GM23338 (cell line): ENCODE data around the gene TLE1. TPM values are rescaled to one million over a fixed set of nuclear protein-coding genes. Genes with fewer than 3 reads are reported as not detected.

ENCODE experiments used
- ATAC-seq: fragments of 200-7000 bp; cut with Tn5 transposase; 3 replicates; pipeline ENCODE4 v1.9.1; 2020
- DNase-seq: peaks from one replicate; pipeline ENCODE4 v3.0.0-alpha.2; 2015; ENCODE audit warnings: low spot score
- H2AFZ ChIP-seq: fragments of 200-600 bp; sonication (generic); 2 replicates; pipeline ENCODE4 v1.8.0; 2016; ENCODE audit warnings: antibody characterized with exemption, mild to moderate bottlenecking, moderate library complexity
- H3F3A ChIP-seq: fragments of 200-600 bp; sonication (generic); replicated peaks from 2 replicates; pipeline ENCODE4 v1.8.0; 2017; ENCODE audit warnings: antibody characterized with exemption, mixed run types, low read depth
- H3K27ac ChIP-seq: fragments of 200-600 bp; sonication (generic); 2 replicates; pipeline ENCODE4 v1.6.1; 2016; ENCODE audit warnings: low read depth
- H3K27me3 ChIP-seq: fragments of 200-600 bp; sonication (generic); 2 replicates; pipeline ENCODE4 v1.8.0; 2016; ENCODE audit warnings: mild to moderate bottlenecking, mixed run types, moderate library complexity; ENCODE audit not compliant: insufficient read depth
- H3K36me3 ChIP-seq: fragments of 200-600 bp; sonication (generic); 2 replicates; pipeline ENCODE4 v1.8.0; 2016; ENCODE audit warnings: mild to moderate bottlenecking; ENCODE audit not compliant: insufficient read depth
- H3K4me1 ChIP-seq: fragments of 200-600 bp; sonication (generic); 2 replicates; pipeline ENCODE4 v1.8.0; 2016; ENCODE audit warnings: mild to moderate bottlenecking, moderate library complexity; ENCODE audit not compliant: insufficient read depth
- H3K4me2 ChIP-seq: fragments of 200-600 bp; sonication (generic); 2 replicates; pipeline ENCODE4 v1.7.1; 2017; ENCODE audit warnings: mixed run types
- H3K4me3 ChIP-seq: fragments of 200-600 bp; sonication (generic); 2 replicates; pipeline ENCODE4 v1.6.1; 2016; ENCODE audit warnings: mixed run types
- H3K79me2 ChIP-seq: fragments of 200-600 bp; sonication (generic); replicated peaks from 2 replicates; pipeline ENCODE4 v1.8.0; 2017; ENCODE audit warnings: mild to moderate bottlenecking; ENCODE audit not compliant: insufficient read depth
- H3K9me2 ChIP-seq: fragments of 200-600 bp; sonication (generic); 2 replicates; pipeline ENCODE4 v1.8.0; 2017; ENCODE audit not compliant: insufficient read depth
- H4K20me1 ChIP-seq: fragments of 200-600 bp; sonication (generic); replicated peaks from 2 replicates; pipeline ENCODE4 v1.8.0; 2017; ENCODE audit warnings: mild to moderate bottlenecking; ENCODE audit not compliant: insufficient read depth
- H3K27ac Mint-ChIP-seq: 2 replicates; pipeline ENCODE4 v1.8.0; 2020; ENCODE audit warnings: inconsistent platforms, mild to moderate bottlenecking, moderate library complexity, mixed read lengths
- H3K27me3 Mint-ChIP-seq: 3 replicates; pipeline ENCODE4 v1.8.0; 2022; ENCODE audit warnings: low read depth, mild to moderate bottlenecking, moderate library complexity, mixed read lengths, inconsistent platforms; ENCODE audit not compliant: insufficient read depth, poor library complexity
- H3K36me3 Mint-ChIP-seq: 3 replicates; pipeline ENCODE4 v1.8.0; 2021; ENCODE audit warnings: low read depth, mild to moderate bottlenecking, inconsistent platforms, moderate library complexity, mixed read lengths
- H3K4me1 Mint-ChIP-seq: 3 replicates; pipeline ENCODE4 v1.8.0; 2020; ENCODE audit warnings: mild to moderate bottlenecking, inconsistent platforms, mixed read lengths
- H3K4me3 Mint-ChIP-seq: 3 replicates; pipeline ENCODE4 v1.8.0; 2021; ENCODE audit warnings: moderate library complexity, mild to moderate bottlenecking, inconsistent platforms, mixed read lengths
- H3K9me3 Mint-ChIP-seq: 3 replicates; pipeline ENCODE4 v1.8.0; 2020; ENCODE audit warnings: moderate library complexity, mild to moderate bottlenecking, inconsistent platforms, mixed read lengths
- CREB1 ChIP-seq: fragments of 250-450 bp; sonication (Bioruptor Pico); IDR thresholded peaks from 2 replicates; pipeline ENCODE4 v1.5.0; 2020; ENCODE audit warnings: low read depth, mild to moderate bottlenecking, moderate library complexity
- EZH2 ChIP-seq: fragments of 200-600 bp; sonication (generic); IDR thresholded peaks from one replicate; pipeline ENCODE4 v1.8.0; 2017; ENCODE audit warnings: antibody characterized with exemption, mild to moderate bottlenecking, low read depth; ENCODE audit not compliant: unreplicated experiment
- EZH2phosphoT487 ChIP-seq: fragments of 200-600 bp; sonication (generic); IDR thresholded peaks from one replicate; pipeline ENCODE4 v1.8.1; 2018; ENCODE audit warnings: antibody characterized with exemption; ENCODE audit not compliant: unreplicated experiment
- JUNB ChIP-seq: IDR thresholded peaks from one replicate; pipeline ENCODE4 v1.6.1; 2016; ENCODE audit warnings: antibody characterized with exemption; ENCODE audit not compliant: unreplicated experiment
- NANOG ChIP-seq: IDR thresholded peaks from 2 replicates; pipeline ENCODE4 v1.6.1; 2016; ENCODE audit warnings: antibody characterized with exemption, borderline replicate concordance
- POLR2AphosphoS5 ChIP-seq: IDR thresholded peaks from 2 replicates; pipeline ENCODE4 v1.6.1; 2016; ENCODE audit warnings: antibody characterized with exemption, low read depth
- STAT1 ChIP-seq: IDR thresholded peaks from one replicate; pipeline ENCODE4 v1.6.1; 2016; ENCODE audit warnings: antibody characterized with exemption; ENCODE audit not compliant: unreplicated experiment
- ZNF462 ChIP-seq: fragments of 250-450 bp; sonication (Bioruptor Pico); IDR thresholded peaks from 2 replicates; pipeline ENCODE4 v1.5.0; 2020; ENCODE audit warnings: mild to moderate bottlenecking, moderate library complexity
- polyA plus RNA-seq: library from polyadenylated mRNA; unstranded; fragments of >200 nt; fragmentation: Nextera tagmentation; extraction: Ambion mirVana; gene quantifications from 2 replicates; pipeline ENCODE4 v1.2.1, GENCODE V29; 2016
- total RNA-seq: library from RNA; depleted of rRNA; stranded (reverse); fragments of >200 nt; shearing (Covaris generic); gene quantifications from 2 replicates; pipeline ENCODE4 v1.2.3, GENCODE V29; 2014

Gene TLE1
- total and polyA plus RNA-seq, 2 experiments from 2014 or later = 58.1 to 132 TPM

GRCh38 chr9:81548911-81549310 lies 140.4 kb downstream of the TLE1 start:
- Histone ChIP-seq H3K27me3 (no peaks in the 10 kb centered on the region), H2AFZ (no peak overlapping the region), H3K4me2 (no peak overlapping the region), H3K4me1 (peaks cover 65% of the 10 kb centered on the region), H3K4me3 (no peak overlapping the region), H3K36me3 (no peaks in the 10 kb centered on the region), H3F3A (no peaks in the 10 kb centered on the region), H3K79me2 (no peaks in the 10 kb centered on the region), H3K9me2 (peaks cover 9% of the 10 kb centered on the region; the same call in 1 of the 2 replicates), H4K20me1 (no peaks in the 10 kb centered on the region), H3K27ac (no peak overlapping the region)
- DNase-seq = no peak
- TF ChIP-seq ZNF462 = no peak
- TF ChIP-seq STAT1 = no peak
- no peak for TF ChIP-seq JUNB
- ATAC-seq = no peak
- H3K4me1 Mint-ChIP-seq = peaks cover 63% of the 10 kb centered on the region
- H3K36me3 Mint-ChIP-seq = no peaks in the 10 kb centered on the region
- H3K27me3 Mint-ChIP-seq = peaks cover 3% of the 10 kb centered on the region
- H3K4me3 Mint-ChIP-seq = no peak overlapping the region
- no peaks in the 10 kb centered on the region for H3K9me3 Mint-ChIP-seq
- H3K27ac Mint-ChIP-seq = no peak overlapping the region

- Mint-ChIP-seq H3K9me3 (no peaks in the 10 kb centered on the region), H3K4me1 (peaks cover 51% of the 10 kb centered on the region), H3K27me3 (peaks cover 3% of the 10 kb centered on the region), H3K27ac (no peak overlapping the region), H3K4me3 (no peak overlapping the region), H3K36me3 (no peaks in the 10 kb centered on the region)
- peak; percentile 22 for DNase-seq
- peaks cover 50% of the 10 kb centered on the region for H3K4me1 ChIP-seq
- H4K20me1 ChIP-seq = no peaks in the 10 kb centered on the region
- no peak overlapping the region for H3K4me3 ChIP-seq
- peak overlapping the region; percentile 49; the same call in 1 of the 2 replicates for H3K4me2 ChIP-seq
- no peaks in the 10 kb centered on the region for H3F3A ChIP-seq
- H3K9me2 ChIP-seq = peaks cover 9% of the 10 kb centered on the region; the same call in 1 of the 2 replicates
- no peak for ATAC-seq
- H3K36me3 ChIP-seq = no peaks in the 10 kb centered on the region
- H3K27me3 ChIP-seq = no peaks in the 10 kb centered on the region
- H2AFZ ChIP-seq = no peak overlapping the region
- no peak overlapping the region for H3K27ac ChIP-seq
- H3K79me2 ChIP-seq = no peaks in the 10 kb centered on the region
- TF ChIP-seq EZH2phosphoT487 (no peak), ZNF462 (no peak), JUNB (no peak), NANOG (no peak), CREB1 (CRISPR knock-in tag) (no peak), EZH2 (no peak), POLR2AphosphoS5 (no peak)
Observed at GRCh38 chr9:81546489-81546888, 142.9 kb downstream of the TLE1 start.
